Stomach (tissue), 4 donors: ENCODE results near the gene ALK.

Experiments
- POLR2A ChIP-seq, 4 donors: fragments of 450-650 bp; IDR thresholded peaks; one replicate each; pipeline ENCODE4 v1.6.1; 2016; ENCODE audit warnings: antibody characterized with exemption in 4 of 4, control low read depth in 2 of 4, mild to moderate bottlenecking in 1 of 4, moderate library complexity in 1 of 4
- POLR2AphosphoS5 ChIP-seq, 3 donors: sonication (generic); formaldehyde crosslinking; IDR thresholded peaks; one replicate each; pipeline ENCODE4 v1.6.1; 2016; ENCODE audit warnings: antibody characterized with exemption in 3 of 3

GRCh38 chr2:29269765-29270109, 651.6 kb downstream of the ALK start:
- TF ChIP-seq POLR2A (IDR thresholded peaks at IDR 0.05) (no peak), POLR2AphosphoS5 (IDR thresholded peaks at IDR 0.05) (no peak)
